Right lung (tissue), 5 donors: Measurements from ENCODE around the gene SMIM17. TPM values are rescaled to one million over a fixed set of nuclear protein-coding genes. Genes with fewer than 3 reads are reported as not detected.

Experiments used
- polyA plus RNA-seq, 5 donors: library from polyadenylated mRNA; unstranded; fragments of 120-200 nt; gene quantifications; one replicate each; pipeline versions ENCODE4 v1.2.1 to v1.2.3, GENCODE V29; 2013; ENCODE audit warnings: inconsistent platforms in 1 of 5, low replicate concordance in 1 of 5; ENCODE audit not compliant: insufficient read length in 5 of 5, insufficient read depth in 1 of 5

Gene SMIM17
- polyA plus RNA-seq, 5 donors = 1.8 to 4.8 (median 3.1) TPM

Other genes starting within 250 kb of the SMIM17 start
- 10 to 100 TPM in 3 of 5 donors, 1 to 10 TPM in 2; 6.7 to 12.2 (median 10.2) TPM for gene ZNF582, start 249.6 kb upstream of the SMIM17 start, polyA plus RNA-seq
- gene ZNF583, start 238.8 kb upstream of the SMIM17 start, polyA plus RNA-seq = 10 to 100 TPM in 2 of 5 donors, 1 to 10 TPM in 3; 9.1 to 16.3 (median 9.9) TPM
- 10 to 100 TPM; 10.9 to 21.3 (median 18.7) TPM for gene ZNF667, start 165.8 kb upstream of the SMIM17 start, polyA plus RNA-seq
- 10 to 100 TPM; 16.2 to 48.0 (median 39.0) TPM for gene ZNF471, start 135.3 kb upstream of the SMIM17 start, polyA plus RNA-seq
- 10 to 100 TPM in 4 of 5 donors, 1 to 10 TPM in 1; 9.7 to 17.6 (median 15.3) TPM for gene ZFP28, start 104.2 kb upstream of the SMIM17 start, polyA plus RNA-seq
- 1 to 10 TPM; 7.9 to 9.0 (median 8.1) TPM for gene ZNF470, start 75.7 kb upstream of the SMIM17 start, polyA plus RNA-seq
- gene ZNF71, start 47.9 kb upstream of the SMIM17 start, polyA plus RNA-seq = 1 to 10 TPM; 6.6 to 8.7 (median 8.3) TPM
- gene ZNF835, start 28.6 kb downstream of the SMIM17 start, polyA plus RNA-seq = 1 to 10 TPM; 2.5 to 5.1 (median 4.2) TPM
- 10 to 100 TPM; 21.4 to 41.3 (median 24.9) TPM for gene PEG3, start 197.6 kb downstream of the SMIM17 start, polyA plus RNA-seq
- 1 to 10 TPM in 4 of 5 donors, under 1 TPM in 1; 1.00 to 2.2 (median 1.6) TPM for gene ZIM2, start 197.6 kb downstream of the SMIM17 start, polyA plus RNA-seq